DND-41 (cell line): ENCODE measurements around the gene PIK3CD.

ENCODE experiments used
- EZH2 ChIP-seq: IDR thresholded peaks from 3 replicates; pipeline ENCODE4 v1.6.1; 2012; ENCODE audit warnings: borderline replicate concordance, low read depth, mild to moderate bottlenecking, moderate library complexity, low read length, inconsistent platforms; ENCODE audit not compliant: severe bottlenecking
- TF ChIP-seq, protein P1 (sequence below): IDR thresholded peaks from 2 replicates; pipeline ENCODE4 v1.5.1; 2012; ENCODE audit warnings: borderline replicate concordance, low read length, moderate library complexity, mild to moderate bottlenecking; ENCODE audit not compliant: poor library complexity, severe bottlenecking; ENCODE audit errors: extremely low read depth

- TF ChIP-seq, protein P1, sequence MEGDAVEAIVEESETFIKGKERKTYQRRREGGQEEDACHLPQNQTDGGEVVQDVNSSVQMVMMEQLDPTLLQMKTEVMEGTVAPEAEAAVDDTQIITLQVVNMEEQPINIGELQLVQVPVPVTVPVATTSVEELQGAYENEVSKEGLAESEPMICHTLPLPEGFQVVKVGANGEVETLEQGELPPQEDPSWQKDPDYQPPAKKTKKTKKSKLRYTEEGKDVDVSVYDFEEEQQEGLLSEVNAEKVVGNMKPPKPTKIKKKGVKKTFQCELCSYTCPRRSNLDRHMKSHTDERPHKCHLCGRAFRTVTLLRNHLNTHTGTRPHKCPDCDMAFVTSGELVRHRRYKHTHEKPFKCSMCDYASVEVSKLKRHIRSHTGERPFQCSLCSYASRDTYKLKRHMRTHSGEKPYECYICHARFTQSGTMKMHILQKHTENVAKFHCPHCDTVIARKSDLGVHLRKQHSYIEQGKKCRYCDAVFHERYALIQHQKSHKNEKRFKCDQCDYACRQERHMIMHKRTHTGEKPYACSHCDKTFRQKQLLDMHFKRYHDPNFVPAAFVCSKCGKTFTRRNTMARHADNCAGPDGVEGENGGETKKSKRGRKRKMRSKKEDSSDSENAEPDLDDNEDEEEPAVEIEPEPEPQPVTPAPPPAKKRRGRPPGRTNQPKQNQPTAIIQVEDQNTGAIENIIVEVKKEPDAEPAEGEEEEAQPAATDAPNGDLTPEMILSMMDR = no peak
- no peak for TF ChIP-seq EZH2
These were observed 3.4 kb upstream of the PIK3CD start for GRCh38 chr1:9648171-9648570.
